ENCODE measurements around the gene AP2B1.

GRCh38 chr17:35548978-35549377 lies 38.1 kb upstream of the AP2B1 start:
- TF ChIP-seq CTCF (IDR thresholded peaks at IDR 0.05; ENCODE audit: insufficient read depth, low read length, poor library complexity, severe bottlenecking), result no peak
- no peak for TF ChIP-seq EZH2phosphoT487 (conservative IDR thresholded peaks at IDR 0.05; ENCODE audit: low read length)

Measured in SU-DHL-6 (cell line).